Activated naive CD4-positive, alpha-beta T cell treated with anti-CD3 and anti-CD28 coated beads for 36 hours (primary cell): ENCODE data around the gene IGF2R. TPM values are rescaled to one million over a fixed set of nuclear protein-coding genes. Genes with fewer than 3 reads are reported as not detected.
"Not testable (repeated sequence)": the region's sequence is repeated elsewhere in the genome, so short reads cannot be mapped to it uniquely, and the experiment has no call there.

Source experiments
- CTCF ChIA-PET: fragments of 350-600 bp; sonication (Branson Sonifier 250); formaldehyde crosslinking; loops from one replicate; lab custom pipeline; 2021; ENCODE audit warnings: antibody characterized with exemption; lab: Charles Lee
- DNase-seq: peaks from one replicate; pipeline ENCODE4 v3.0.0-alpha.2; 2020
- H3K27ac Mint-ChIP-seq: one replicate; pipeline ENCODE4 v1.8.0; 2021; ENCODE audit warnings: mild to moderate bottlenecking, mixed read lengths
- H3K27me3 Mint-ChIP-seq: one replicate; pipeline ENCODE4 v1.8.0; 2021; ENCODE audit warnings: low read depth, mixed read lengths
- H3K36me3 Mint-ChIP-seq: one replicate; pipeline ENCODE4 v1.8.0; 2021; ENCODE audit warnings: low read depth, mixed read lengths
- H3K4me1 Mint-ChIP-seq: one replicate; pipeline ENCODE4 v1.8.0; 2021; ENCODE audit warnings: low read depth, mixed read lengths
- H3K4me3 Mint-ChIP-seq: one replicate; pipeline ENCODE4 v1.8.0; 2021; ENCODE audit warnings: mild to moderate bottlenecking, moderate library complexity, mixed read lengths
- H3K9me3 Mint-ChIP-seq: one replicate; pipeline ENCODE4 v1.8.0; 2021; ENCODE audit warnings: mixed read lengths
- intact Hi-C: fragments of 100-400 bp; cut with micrococcal nuclease; formaldehyde crosslinking; loops from one replicate; pipeline ENCODE4 v1.15.1; 2023
- total RNA-seq, 2 experiments: library from RNA; stranded (reverse); gene quantifications; one replicate each; pipeline ENCODE4 v1.2.3, GENCODE V29; 2021

The IGF2R gene
- total RNA-seq, 2 experiments from 2014 or later: 42.1 to 44.5 TPM

GRCh38 chr6:160089534-160089897, 120.6 kb downstream of the IGF2R start:
- H3K27ac Mint-ChIP-seq: no peak overlapping the region
- DNase-seq: no peak
- no peaks in the 10 kb centered on the region for H3K9me3 Mint-ChIP-seq
- H3K36me3 Mint-ChIP-seq: peaks cover 37% of the 10 kb centered on the region
- intact Hi-C loops: no loop called here
- H3K27me3 Mint-ChIP-seq: no peaks in the 10 kb centered on the region
- peaks cover 1% of the 10 kb centered on the region for H3K4me1 Mint-ChIP-seq
- no peak overlapping the region for H3K4me3 Mint-ChIP-seq
- CTCF ChIA-PET: interaction anchor here (1.2 kb wide), 1 partner anchor 13 kb away, joined by 4 read pairs; no protein-coding TSS in a partner anchor

GRCh38 chr6:160090442-160091239, 121.8 kb downstream of the IGF2R start:
- H3K27ac Mint-ChIP-seq, CTCF ChIA-PET, H3K27me3 Mint-ChIP-seq, H3K4me3 Mint-ChIP-seq, intact Hi-C loops, DNase-seq, H3K9me3 Mint-ChIP-seq, H3K4me1 Mint-ChIP-seq: not testable (repeated sequence)
- peaks cover 35% of the 10 kb centered on the region for H3K36me3 Mint-ChIP-seq

- H3K4me1 Mint-ChIP-seq, H3K4me3 Mint-ChIP-seq, H3K27me3 Mint-ChIP-seq, H3K27ac Mint-ChIP-seq, H3K9me3 Mint-ChIP-seq, DNase-seq, intact Hi-C loops: not testable (repeated sequence)
- H3K36me3 Mint-ChIP-seq: peaks cover 39% of the 10 kb centered on the region
- CTCF ChIA-PET: interaction anchor here (0.6 kb wide), 1 partner anchor 80 kb away, joined by 3 read pairs; no protein-coding TSS in a partner anchor
Observed at GRCh38 chr6:160092176-160092575, 123.3 kb downstream of the IGF2R start.

GRCh38 chr6:160092602-160093001, 123.7 kb downstream of the IGF2R start:
- H3K27ac Mint-ChIP-seq: no peak overlapping the region
- CTCF ChIA-PET: interaction anchor here (0.6 to 0.7 kb wide), 2 partner anchors 19 to 80 kb away, joined by 3 read pairs; no protein-coding TSS in a partner anchor
- no peak for DNase-seq
- H3K27me3 Mint-ChIP-seq: no peaks in the 10 kb centered on the region
- intact Hi-C loops: no loop called here
- H3K4me3 Mint-ChIP-seq: no peak overlapping the region
- H3K4me1 Mint-ChIP-seq: no peaks in the 10 kb centered on the region
- no peaks in the 10 kb centered on the region for H3K9me3 Mint-ChIP-seq
- H3K36me3 Mint-ChIP-seq: peaks cover 38% of the 10 kb centered on the region

- CTCF ChIA-PET: interaction anchor here (0.7 kb wide), 1 partner anchor 19 kb away, joined by 3 read pairs; no protein-coding TSS in a partner anchor
Observed at GRCh38 chr6:160093061-160093460, 124.2 kb downstream of the IGF2R start.

GRCh38 chr6:160093946-160094345, 125.1 kb downstream of the IGF2R start:
- Mint-ChIP-seq H3K27ac (no peak overlapping the region), H3K36me3 (peaks cover 41% of the 10 kb centered on the region), H3K4me1 (peaks cover 7% of the 10 kb centered on the region), H3K4me3 (no peak overlapping the region), H3K27me3 (no peaks in the 10 kb centered on the region), H3K9me3 (no peaks in the 10 kb centered on the region)
- DNase-seq: no peak
- CTCF ChIA-PET: interaction anchor here (1.0 kb wide), 1 partner anchor 22 kb away, joined by 5 read pairs; no protein-coding TSS in a partner anchor
- intact Hi-C loops: no loop called here

More at GRCh38 chr6:160093061-160093460, 124.2 kb downstream of the IGF2R start:
- peaks cover 2% of the 10 kb centered on the region for H3K4me1 Mint-ChIP-seq
- H3K9me3 Mint-ChIP-seq: no peaks in the 10 kb centered on the region
- no peak for DNase-seq
- H3K36me3 Mint-ChIP-seq: peaks cover 40% of the 10 kb centered on the region
- no peak overlapping the region for H3K27ac Mint-ChIP-seq
- intact Hi-C loops: no loop called here
- H3K27me3 Mint-ChIP-seq: no peaks in the 10 kb centered on the region
- no peak overlapping the region for H3K4me3 Mint-ChIP-seq

- Mint-ChIP-seq H3K4me1 (peaks cover 14% of the 10 kb centered on the region), H3K27ac (no peak overlapping the region), H3K36me3 (peaks cover 34% of the 10 kb centered on the region), H3K27me3 (no peaks in the 10 kb centered on the region), H3K9me3 (no peaks in the 10 kb centered on the region), H3K4me3 (no peak overlapping the region)
- intact Hi-C loops: no loop called here
- CTCF ChIA-PET: interaction anchor here (1.6 kb wide), 1 partner anchor 25 kb away, joined by 4 read pairs; no protein-coding TSS in a partner anchor
- no peak for DNase-seq
Observed at GRCh38 chr6:160095146-160095845, 126.4 kb downstream of the IGF2R start.

GRCh38 chr6:160101277-160102205, 132.7 kb downstream of the IGF2R start:
- no peaks in the 10 kb centered on the region for H3K9me3 Mint-ChIP-seq
- H3K27me3 Mint-ChIP-seq: no peaks in the 10 kb centered on the region
- CTCF ChIA-PET: interaction anchor here (1.5 kb wide), 1 partner anchor 13 kb away, joined by 4 read pairs; no protein-coding TSS in a partner anchor

GRCh38 chr6:160102399-160102798, 133.5 kb downstream of the IGF2R start:
- Mint-ChIP-seq H3K27me3 (no peaks in the 10 kb centered on the region), H3K4me1 (peaks cover 27% of the 10 kb centered on the region), H3K9me3 (no peaks in the 10 kb centered on the region), H3K4me3 (no peak overlapping the region), H3K27ac (no peak overlapping the region), H3K36me3 (peaks cover 42% of the 10 kb centered on the region)
- intact Hi-C loops: loop anchor here (2.0 kb wide), 1 partner anchor 382 kb away; no protein-coding TSS in a partner anchor
- CTCF ChIA-PET: interaction anchor here (1.5 kb wide), 1 partner anchor 13 kb away, joined by 4 read pairs; no protein-coding TSS in a partner anchor
- no peak for DNase-seq

More at GRCh38 chr6:160101277-160102205, 132.7 kb downstream of the IGF2R start:
- Mint-ChIP-seq H3K4me3 (no peak overlapping the region), H3K36me3 (peaks cover 46% of the 10 kb centered on the region), H3K4me1 (peaks cover 26% of the 10 kb centered on the region), H3K27ac (peak overlapping the region; percentile 32)
- intact Hi-C loops: loop anchor here (2.0 kb wide), 1 partner anchor 381 kb away; no protein-coding TSS in a partner anchor
- no peak for DNase-seq

GRCh38 chr6:160102956-160103824, 134.3 kb downstream of the IGF2R start:
- CTCF ChIA-PET: interaction anchor here (1.5 kb wide), 1 partner anchor 14 kb away, joined by 4 read pairs; no protein-coding TSS in a partner anchor
- Mint-ChIP-seq H3K9me3 (no peaks in the 10 kb centered on the region), H3K4me3 (no peak overlapping the region), H3K36me3 (peaks cover 37% of the 10 kb centered on the region), H3K27me3 (no peaks in the 10 kb centered on the region), H3K4me1 (peaks cover 24% of the 10 kb centered on the region), H3K27ac (no peak overlapping the region)
- intact Hi-C loops: loop anchor here (1.0 to 2.0 kb wide), 3 partner anchors 240 to 412 kb away; no protein-coding TSS in a partner anchor
- DNase-seq: peak; percentile 45

- no peaks in the 10 kb centered on the region for H3K27me3 Mint-ChIP-seq
- intact Hi-C loops: loop anchor here (1.0 to 2.0 kb wide), 3 partner anchors 240 to 412 kb away; no protein-coding TSS in a partner anchor
- DNase-seq: no peak
- H3K27ac Mint-ChIP-seq: no peak overlapping the region
- CTCF ChIA-PET: interaction anchor here (1.0 kb wide), 1 partner anchor 14 kb away, joined by 3 read pairs; no protein-coding TSS in a partner anchor
- no peaks in the 10 kb centered on the region for H3K9me3 Mint-ChIP-seq
- H3K4me1 Mint-ChIP-seq: peaks cover 22% of the 10 kb centered on the region
- H3K36me3 Mint-ChIP-seq: peaks cover 34% of the 10 kb centered on the region
- H3K4me3 Mint-ChIP-seq: no peak overlapping the region
Observed at GRCh38 chr6:160103825-160104100, 134.9 kb downstream of the IGF2R start.
